ENCODE data around the gene SLC2A13.
"Not testable (repeated sequence)": the region's sequence is repeated elsewhere in the genome, so short reads cannot be mapped to it uniquely, and the experiment has no call there.

Gene SLC2A13

GRCh38 chr12:39852346-39852745 lies 253.5 kb downstream of the SLC2A13 start:
- DNase-seq: no peak

GRCh38 chr12:39848218-39848617 lies 257.7 kb downstream of the SLC2A13 start:
- not testable (repeated sequence) for DNase-seq

- no peak for DNase-seq
Measured at GRCh38 chr12:39846971-39847650, 258.8 kb downstream of the SLC2A13 start.

- DNase-seq: no peak
Measured at GRCh38 chr12:39846304-39846703, 259.6 kb downstream of the SLC2A13 start.

GRCh38 chr12:39840422-39840821 lies 265.5 kb downstream of the SLC2A13 start:
- no peak for DNase-seq

- DNase-seq: no peak
Measured at GRCh38 chr12:39839072-39839471, 266.8 kb downstream of the SLC2A13 start.

- no peak for DNase-seq
Measured at GRCh38 chr12:39835517-39836489, 270.1 kb downstream of the SLC2A13 start.

- DNase-seq: no peak
Measured at GRCh38 chr12:39831587-39832315, 274.1 kb downstream of the SLC2A13 start.

- DNase-seq: no peak
Measured at GRCh38 chr12:39830852-39831520, 274.9 kb downstream of the SLC2A13 start.

GRCh38 chr12:39830171-39830570 lies 275.7 kb downstream of the SLC2A13 start:
- DNase-seq: no peak

- DNase-seq: no peak
Measured at GRCh38 chr12:39824505-39825212, 281.2 kb downstream of the SLC2A13 start.

GRCh38 chr12:39816671-39817185 lies 289.2 kb downstream of the SLC2A13 start:
- no peak for DNase-seq

- no peak for DNase-seq
Measured at GRCh38 chr12:39815746-39816145, 290.1 kb downstream of the SLC2A13 start.

- no peak for DNase-seq
Measured at GRCh38 chr12:39814626-39815025, 291.3 kb downstream of the SLC2A13 start.

- DNase-seq: no peak
Measured at GRCh38 chr12:39813776-39814175, 292.1 kb downstream of the SLC2A13 start.

- DNase-seq: not testable (repeated sequence)
Measured at GRCh38 chr12:39812456-39812855, 293.4 kb downstream of the SLC2A13 start.

- DNase-seq: no peak
Measured at GRCh38 chr12:39807043-39807442, 298.8 kb downstream of the SLC2A13 start.

GRCh38 chr12:39805651-39806050 lies 300.2 kb downstream of the SLC2A13 start:
- DNase-seq: no peak

- DNase-seq: no peak
Measured at GRCh38 chr12:39804898-39805297, 301.0 kb downstream of the SLC2A13 start.

GRCh38 chr12:39804479-39804878 lies 301.4 kb downstream of the SLC2A13 start:
- DNase-seq: no peak

GRCh38 chr12:39803151-39803550 lies 302.7 kb downstream of the SLC2A13 start:
- no peak for DNase-seq

GRCh38 chr12:39798977-39799376 lies 306.9 kb downstream of the SLC2A13 start:
- DNase-seq: no peak

Data from bone marrow (tissue), 2 donors.